ENCODE results near the gene ADTRP.

ADTRP gene

DNA sequence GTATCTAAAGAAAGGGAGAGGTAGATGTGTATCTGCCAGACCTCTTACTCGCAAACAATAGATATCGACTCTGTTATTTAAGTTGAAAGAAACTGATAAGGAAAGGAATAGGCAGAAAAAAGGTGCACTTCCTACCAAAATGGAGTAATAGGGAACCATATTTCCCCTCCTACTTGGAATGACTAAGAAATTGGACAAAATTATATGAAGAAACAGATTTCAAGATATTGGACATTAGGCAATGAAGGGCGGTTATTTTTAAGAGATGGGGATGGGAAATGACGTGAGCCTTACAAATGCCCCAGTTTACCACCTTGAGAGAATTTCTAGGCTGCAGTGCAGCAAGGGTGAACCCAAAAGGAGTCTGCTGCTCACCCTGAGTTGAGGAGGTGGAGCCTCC, 108.9 kb downstream of the ADTRP start:
- Histone ChIP-seq H3K4me3 (ENCODE audit: low read depth, low read length) (no peak overlapping the region), H3K27ac (no peak overlapping the region), H3K36me3 (replicated peaks) (no peaks in the 10 kb centered on the region), H3K27me3 (replicated peaks) (no peaks in the 10 kb centered on the region)
- TF ChIP-seq, protein P1, sequence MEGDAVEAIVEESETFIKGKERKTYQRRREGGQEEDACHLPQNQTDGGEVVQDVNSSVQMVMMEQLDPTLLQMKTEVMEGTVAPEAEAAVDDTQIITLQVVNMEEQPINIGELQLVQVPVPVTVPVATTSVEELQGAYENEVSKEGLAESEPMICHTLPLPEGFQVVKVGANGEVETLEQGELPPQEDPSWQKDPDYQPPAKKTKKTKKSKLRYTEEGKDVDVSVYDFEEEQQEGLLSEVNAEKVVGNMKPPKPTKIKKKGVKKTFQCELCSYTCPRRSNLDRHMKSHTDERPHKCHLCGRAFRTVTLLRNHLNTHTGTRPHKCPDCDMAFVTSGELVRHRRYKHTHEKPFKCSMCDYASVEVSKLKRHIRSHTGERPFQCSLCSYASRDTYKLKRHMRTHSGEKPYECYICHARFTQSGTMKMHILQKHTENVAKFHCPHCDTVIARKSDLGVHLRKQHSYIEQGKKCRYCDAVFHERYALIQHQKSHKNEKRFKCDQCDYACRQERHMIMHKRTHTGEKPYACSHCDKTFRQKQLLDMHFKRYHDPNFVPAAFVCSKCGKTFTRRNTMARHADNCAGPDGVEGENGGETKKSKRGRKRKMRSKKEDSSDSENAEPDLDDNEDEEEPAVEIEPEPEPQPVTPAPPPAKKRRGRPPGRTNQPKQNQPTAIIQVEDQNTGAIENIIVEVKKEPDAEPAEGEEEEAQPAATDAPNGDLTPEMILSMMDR (IDR thresholded peaks at IDR 0.05; ENCODE audit: low read depth, low read length, missing control alignments) = no peak
- in situ Hi-C loops (cut with HindIII; ENCODE audit: low pct_ligation_motif_present, low sequenced_read_pairs) = no loop called here
- DNase-seq = no peak

DNA sequence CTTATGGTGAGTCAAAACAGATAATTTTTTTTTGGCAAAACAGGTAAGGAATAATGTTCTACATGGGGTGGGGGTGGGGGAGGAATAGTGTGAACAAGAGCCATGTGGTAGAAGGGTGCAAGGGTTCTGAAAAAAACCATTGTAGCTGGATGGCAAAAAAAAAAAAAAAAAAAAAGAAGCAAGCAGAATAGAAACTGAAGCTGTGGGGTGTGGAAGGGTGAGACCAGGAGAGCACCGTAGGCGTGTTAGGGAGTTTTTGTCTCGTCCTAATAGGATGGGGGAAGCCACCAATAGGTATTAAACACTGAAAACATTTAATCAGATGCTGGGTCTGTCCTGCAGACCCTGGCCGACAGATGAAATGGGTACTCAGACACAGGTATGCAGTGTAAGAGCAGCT, 110.1 kb downstream of the ADTRP start:
- no peak overlapping the region for H3K27ac ChIP-seq
- no peak overlapping the region for H3K4me3 ChIP-seq (ENCODE audit: low read depth, low read length)
- in situ Hi-C loops (cut with HindIII; ENCODE audit: low pct_ligation_motif_present, low sequenced_read_pairs) = no loop called here
- H3K36me3 ChIP-seq (replicated peaks) = no peaks in the 10 kb centered on the region
- no peaks in the 10 kb centered on the region for H3K27me3 ChIP-seq (replicated peaks)
- TF ChIP-seq, protein P1 (IDR thresholded peaks at IDR 0.05; ENCODE audit: low read depth, low read length, missing control alignments) = no peak
- DNase-seq = no peak

DNA sequence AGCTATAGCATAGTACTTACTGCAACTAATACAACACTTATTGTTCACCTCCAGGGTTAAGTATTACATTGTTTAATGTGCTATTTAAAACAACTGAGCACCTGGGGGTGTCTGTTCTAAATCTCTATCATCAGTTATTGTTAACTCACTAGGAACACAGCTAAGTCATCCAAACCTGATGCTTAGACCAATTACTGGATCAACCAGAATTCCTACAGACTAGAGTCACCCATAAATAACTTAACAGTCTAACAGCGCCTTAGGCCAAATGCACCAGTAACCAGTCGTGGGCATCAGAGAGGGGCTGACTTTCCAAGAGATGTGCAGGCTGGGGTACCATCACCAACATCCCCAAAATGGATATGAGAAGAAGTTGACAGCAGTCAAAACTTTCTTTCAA, 110.7 kb downstream of the ADTRP start:
- in situ Hi-C loops (cut with HindIII; ENCODE audit: low pct_ligation_motif_present, low sequenced_read_pairs) = no loop called here
- H3K36me3 ChIP-seq (replicated peaks) = no peaks in the 10 kb centered on the region
- TF ChIP-seq, protein P1 (IDR thresholded peaks at IDR 0.05; ENCODE audit: low read depth, low read length, missing control alignments) = no peak
- no peak overlapping the region for H3K4me3 ChIP-seq (ENCODE audit: low read depth, low read length)
- no peaks in the 10 kb centered on the region for H3K27me3 ChIP-seq (replicated peaks)
- DNase-seq = no peak
- no peak overlapping the region for H3K27ac ChIP-seq

DNA sequence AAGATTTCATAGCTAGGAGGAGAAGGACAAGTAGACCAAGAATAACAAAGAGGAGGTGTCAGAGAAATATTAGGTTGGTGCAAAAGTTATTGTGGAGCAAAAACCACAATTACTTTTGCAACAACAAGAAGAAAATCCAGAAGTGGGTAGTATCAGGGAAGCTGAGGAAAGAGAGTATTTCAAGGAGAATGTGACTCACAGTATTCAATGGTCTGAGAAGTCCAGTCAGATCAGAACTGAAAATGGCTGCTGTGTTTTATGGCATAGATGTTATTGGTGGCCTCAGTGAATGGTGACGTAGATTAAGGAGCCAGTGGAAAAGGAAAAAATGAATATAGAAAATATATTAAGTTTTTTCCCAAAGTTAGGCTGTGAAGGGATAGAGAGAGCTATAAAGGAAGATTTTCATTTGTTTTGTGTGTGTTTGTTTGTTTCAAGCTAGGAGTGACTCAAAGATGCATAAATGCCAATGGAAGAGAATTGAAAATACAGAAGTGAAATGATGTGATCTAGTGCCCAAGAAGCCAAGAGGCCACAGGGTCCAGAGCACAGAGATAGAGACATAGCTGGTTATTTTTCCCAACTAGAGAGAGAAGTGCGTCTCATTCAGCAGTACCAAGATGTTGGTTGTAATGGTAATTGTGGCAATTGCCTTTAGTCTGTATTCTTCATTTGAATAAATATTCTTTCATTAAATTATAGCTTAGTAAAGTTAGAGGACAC, 112.8 kb downstream of the ADTRP start:
- DNase-seq = no peak

More for the DNA sequence above, 112.8 kb downstream of the ADTRP start:
- TF ChIP-seq, protein P1 (IDR thresholded peaks at IDR 0.05; ENCODE audit: low read depth, low read length, missing control alignments) = no peak
- H3K36me3 ChIP-seq (replicated peaks) = no peaks in the 10 kb centered on the region
- no peaks in the 10 kb centered on the region for H3K27me3 ChIP-seq (replicated peaks)
- in situ Hi-C loops (cut with HindIII; ENCODE audit: low pct_ligation_motif_present, low sequenced_read_pairs) = no loop called here
- H3K27ac ChIP-seq = no peak overlapping the region
- no peak overlapping the region for H3K4me3 ChIP-seq (ENCODE audit: low read depth, low read length)

Measured in brain microvascular endothelial cell (primary cell).